Measurements from ENCODE around the gene LY6G6F. TPM values are rescaled to one million over a fixed set of nuclear protein-coding genes. Genes with fewer than 3 reads are reported as not detected.

Gene LY6G6F
- total and polyA plus RNA-seq, 2 experiments from 2014 or later, result not detected

DNA sequence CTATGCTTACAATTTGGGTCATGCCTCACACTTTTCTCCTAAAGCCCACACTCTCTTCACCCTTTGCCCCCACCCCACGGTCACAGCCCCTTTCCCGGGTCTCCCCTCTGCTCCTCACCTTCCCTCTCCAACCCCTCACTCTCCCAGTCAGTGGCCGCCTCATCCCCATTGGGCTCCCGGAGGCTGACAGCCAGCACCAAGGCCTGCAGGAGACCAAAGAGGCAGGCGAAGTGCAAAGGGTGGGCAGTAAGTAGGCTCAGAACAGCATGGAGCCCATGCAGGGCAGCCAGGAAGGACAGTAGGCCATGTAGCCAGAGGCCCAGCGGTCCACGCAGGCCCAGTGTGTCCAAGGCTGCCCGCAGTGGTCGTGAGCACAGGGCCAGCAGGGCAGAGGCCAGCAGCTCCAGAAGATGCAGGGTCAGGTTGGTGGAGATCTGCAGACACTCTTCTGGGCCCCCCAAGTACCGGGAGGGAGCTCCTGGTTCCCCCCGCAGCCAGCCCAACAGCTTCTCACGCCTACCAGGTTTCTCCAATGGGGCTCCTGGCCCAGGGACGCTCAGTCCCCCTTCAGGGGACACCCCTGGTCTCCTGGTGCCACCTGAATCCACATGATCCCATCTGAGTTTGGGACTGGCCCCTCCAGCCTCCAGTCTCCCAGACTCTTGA lies 47.5 kb upstream of the LY6G6F start:
- Histone ChIP-seq H3K36me3 (ENCODE audit: insufficient read depth) (peaks cover 10% of the 10 kb centered on the region; the same call in 1 of the 2 replicates), H3K4me3 (peak overlapping the region; percentile 96), H3K79me2 (replicated peaks; ENCODE audit: insufficient read depth) (peaks cover 37% of the 10 kb centered on the region), H3K27me3 (ENCODE audit: insufficient read depth) (no peaks in the 10 kb centered on the region), H3F3A (replicated peaks; ENCODE audit: low read depth) (peaks cover 17% of the 10 kb centered on the region; the same call in 1 of the 2 replicates), H3K27ac (ENCODE audit: low read depth) (no peak overlapping the region), H3K9me2 (ENCODE audit: insufficient read depth) (no peaks in the 10 kb centered on the region), H2AFZ (no peak overlapping the region), H3K4me1 (ENCODE audit: insufficient read depth) (peaks cover 19% of the 10 kb centered on the region), H4K20me1 (replicated peaks; ENCODE audit: insufficient read depth) (no peaks in the 10 kb centered on the region; the same call in 1 of the 2 replicates), H3K4me2 (peak overlapping the region; percentile 98)
- Mint-ChIP-seq H3K9me3 (no peaks in the 10 kb centered on the region), H3K27me3 (ENCODE audit: insufficient read depth, low read depth, poor library complexity) (peaks cover 19% of the 10 kb centered on the region), H3K4me3 (peak overlapping the region; percentile 90), H3K27ac (no peak overlapping the region), H3K4me1 (peaks cover 44% of the 10 kb centered on the region), H3K36me3 (ENCODE audit: low read depth) (peaks cover 40% of the 10 kb centered on the region)
- ATAC-seq (no peak), DNase-seq (ENCODE audit: low spot score) (no peak)
- TF ChIP-seq, protein P1, sequence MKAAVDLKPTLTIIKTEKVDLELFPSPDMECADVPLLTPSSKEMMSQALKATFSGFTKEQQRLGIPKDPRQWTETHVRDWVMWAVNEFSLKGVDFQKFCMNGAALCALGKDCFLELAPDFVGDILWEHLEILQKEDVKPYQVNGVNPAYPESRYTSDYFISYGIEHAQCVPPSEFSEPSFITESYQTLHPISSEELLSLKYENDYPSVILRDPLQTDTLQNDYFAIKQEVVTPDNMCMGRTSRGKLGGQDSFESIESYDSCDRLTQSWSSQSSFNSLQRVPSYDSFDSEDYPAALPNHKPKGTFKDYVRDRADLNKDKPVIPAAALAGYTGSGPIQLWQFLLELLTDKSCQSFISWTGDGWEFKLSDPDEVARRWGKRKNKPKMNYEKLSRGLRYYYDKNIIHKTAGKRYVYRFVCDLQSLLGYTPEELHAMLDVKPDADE (IDR thresholded peaks at IDR 0.05), result no peak
- TF ChIP-seq CREB1 (CRISPR knock-in tag; IDR thresholded peaks at IDR 0.05; ENCODE audit: low read depth), result no peak
- no peak for TF ChIP-seq JUNB (IDR thresholded peaks at IDR 0.05; ENCODE audit: unreplicated experiment)
- TF ChIP-seq, protein P2, sequence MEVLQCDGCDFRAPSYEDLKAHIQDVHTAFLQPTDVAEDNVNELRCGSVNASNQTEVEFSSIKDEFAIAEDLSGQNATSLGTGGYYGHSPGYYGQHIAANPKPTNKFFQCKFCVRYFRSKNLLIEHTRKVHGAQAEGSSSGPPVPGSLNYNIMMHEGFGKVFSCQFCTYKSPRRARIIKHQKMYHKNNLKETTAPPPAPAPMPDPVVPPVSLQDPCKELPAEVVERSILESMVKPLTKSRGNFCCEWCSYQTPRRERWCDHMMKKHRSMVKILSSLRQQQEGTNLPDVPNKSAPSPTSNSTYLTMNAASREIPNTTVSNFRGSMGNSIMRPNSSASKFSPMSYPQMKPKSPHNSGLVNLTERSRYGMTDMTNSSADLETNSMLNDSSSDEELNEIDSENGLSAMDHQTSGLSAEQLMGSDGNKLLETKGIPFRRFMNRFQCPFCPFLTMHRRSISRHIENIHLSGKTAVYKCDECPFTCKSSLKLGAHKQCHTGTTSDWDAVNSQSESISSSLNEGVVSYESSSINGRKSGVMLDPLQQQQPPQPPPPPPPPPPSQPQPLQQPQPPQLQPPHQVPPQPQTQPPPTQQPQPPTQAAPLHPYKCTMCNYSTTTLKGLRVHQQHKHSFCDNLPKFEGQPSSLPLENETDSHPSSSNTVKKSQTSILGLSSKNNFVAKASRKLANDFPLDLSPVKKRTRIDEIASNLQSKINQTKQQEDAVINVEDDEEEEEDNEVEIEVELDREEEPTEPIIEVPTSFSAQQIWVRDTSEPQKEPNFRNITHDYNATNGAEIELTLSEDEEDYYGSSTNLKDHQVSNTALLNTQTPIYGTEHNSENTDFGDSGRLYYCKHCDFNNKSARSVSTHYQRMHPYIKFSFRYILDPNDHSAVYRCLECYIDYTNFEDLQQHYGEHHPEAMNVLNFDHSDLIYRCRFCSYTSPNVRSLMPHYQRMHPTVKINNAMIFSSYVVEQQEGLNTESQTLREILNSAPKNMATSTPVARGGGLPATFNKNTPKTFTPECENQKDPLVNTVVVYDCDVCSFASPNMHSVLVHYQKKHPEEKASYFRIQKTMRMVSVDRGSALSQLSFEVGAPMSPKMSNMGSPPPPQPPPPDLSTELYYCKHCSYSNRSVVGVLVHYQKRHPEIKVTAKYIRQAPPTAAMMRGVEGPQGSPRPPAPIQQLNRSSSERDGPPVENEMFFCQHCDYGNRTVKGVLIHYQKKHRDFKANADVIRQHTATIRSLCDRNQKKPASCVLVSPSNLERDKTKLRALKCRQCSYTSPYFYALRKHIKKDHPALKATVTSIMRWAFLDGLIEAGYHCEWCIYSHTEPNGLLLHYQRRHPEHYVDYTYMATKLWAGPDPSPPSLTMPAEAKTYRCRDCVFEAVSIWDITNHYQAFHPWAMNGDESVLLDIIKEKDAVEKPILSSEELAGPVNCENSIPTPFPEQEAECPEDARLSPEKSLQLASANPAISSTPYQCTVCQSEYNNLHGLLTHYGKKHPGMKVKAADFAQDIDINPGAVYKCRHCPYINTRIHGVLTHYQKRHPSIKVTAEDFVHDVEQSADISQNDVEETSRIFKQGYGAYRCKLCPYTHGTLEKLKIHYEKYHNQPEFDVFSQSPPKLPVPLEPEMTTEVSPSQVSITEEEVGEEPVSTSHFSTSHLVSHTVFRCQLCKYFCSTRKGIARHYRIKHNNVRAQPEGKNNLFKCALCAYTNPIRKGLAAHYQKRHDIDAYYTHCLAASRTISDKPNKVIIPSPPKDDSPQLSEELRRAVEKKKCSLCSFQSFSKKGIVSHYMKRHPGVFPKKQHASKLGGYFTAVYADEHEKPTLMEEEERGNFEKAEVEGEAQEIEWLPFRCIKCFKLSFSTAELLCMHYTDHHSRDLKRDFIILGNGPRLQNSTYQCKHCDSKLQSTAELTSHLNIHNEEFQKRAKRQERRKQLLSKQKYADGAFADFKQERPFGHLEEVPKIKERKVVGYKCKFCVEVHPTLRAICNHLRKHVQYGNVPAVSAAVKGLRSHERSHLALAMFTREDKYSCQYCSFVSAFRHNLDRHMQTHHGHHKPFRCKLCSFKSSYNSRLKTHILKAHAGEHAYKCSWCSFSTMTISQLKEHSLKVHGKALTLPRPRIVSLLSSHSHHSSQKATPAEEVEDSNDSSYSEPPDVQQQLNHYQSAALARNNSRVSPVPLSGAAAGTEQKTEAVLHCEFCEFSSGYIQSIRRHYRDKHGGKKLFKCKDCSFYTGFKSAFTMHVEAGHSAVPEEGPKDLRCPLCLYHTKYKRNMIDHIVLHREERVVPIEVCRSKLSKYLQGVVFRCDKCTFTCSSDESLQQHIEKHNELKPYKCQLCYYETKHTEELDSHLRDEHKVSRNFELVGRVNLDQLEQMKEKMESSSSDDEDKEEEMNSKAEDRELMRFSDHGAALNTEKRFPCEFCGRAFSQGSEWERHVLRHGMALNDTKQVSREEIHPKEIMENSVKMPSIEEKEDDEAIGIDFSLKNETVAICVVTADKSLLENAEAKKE (CRISPR knock-in tag; IDR thresholded peaks at IDR 0.05), result no peak
- TF ChIP-seq, protein P3, sequence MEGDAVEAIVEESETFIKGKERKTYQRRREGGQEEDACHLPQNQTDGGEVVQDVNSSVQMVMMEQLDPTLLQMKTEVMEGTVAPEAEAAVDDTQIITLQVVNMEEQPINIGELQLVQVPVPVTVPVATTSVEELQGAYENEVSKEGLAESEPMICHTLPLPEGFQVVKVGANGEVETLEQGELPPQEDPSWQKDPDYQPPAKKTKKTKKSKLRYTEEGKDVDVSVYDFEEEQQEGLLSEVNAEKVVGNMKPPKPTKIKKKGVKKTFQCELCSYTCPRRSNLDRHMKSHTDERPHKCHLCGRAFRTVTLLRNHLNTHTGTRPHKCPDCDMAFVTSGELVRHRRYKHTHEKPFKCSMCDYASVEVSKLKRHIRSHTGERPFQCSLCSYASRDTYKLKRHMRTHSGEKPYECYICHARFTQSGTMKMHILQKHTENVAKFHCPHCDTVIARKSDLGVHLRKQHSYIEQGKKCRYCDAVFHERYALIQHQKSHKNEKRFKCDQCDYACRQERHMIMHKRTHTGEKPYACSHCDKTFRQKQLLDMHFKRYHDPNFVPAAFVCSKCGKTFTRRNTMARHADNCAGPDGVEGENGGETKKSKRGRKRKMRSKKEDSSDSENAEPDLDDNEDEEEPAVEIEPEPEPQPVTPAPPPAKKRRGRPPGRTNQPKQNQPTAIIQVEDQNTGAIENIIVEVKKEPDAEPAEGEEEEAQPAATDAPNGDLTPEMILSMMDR (conservative IDR thresholded peaks at IDR 0.05; ENCODE audit: low read depth in 2 of 2), result no peak
- TF ChIP-seq ZNF331 (CRISPR knock-in tag; IDR thresholded peaks at IDR 0.05; ENCODE audit: low read depth), result no peak
- TF ChIP-seq ZNF114 (CRISPR knock-in tag; IDR thresholded peaks at IDR 0.05), result no peak
- TF ChIP-seq EZH2 (IDR thresholded peaks at IDR 0.05; ENCODE audit: low read depth, unreplicated experiment), result no peak
- TF ChIP-seq STAT1 (IDR thresholded peaks at IDR 0.05; ENCODE audit: unreplicated experiment), result no peak
- no peak for TF ChIP-seq POLR2AphosphoS5 (IDR thresholded peaks at IDR 0.05; ENCODE audit: low read depth)
- TF ChIP-seq, protein P4, sequence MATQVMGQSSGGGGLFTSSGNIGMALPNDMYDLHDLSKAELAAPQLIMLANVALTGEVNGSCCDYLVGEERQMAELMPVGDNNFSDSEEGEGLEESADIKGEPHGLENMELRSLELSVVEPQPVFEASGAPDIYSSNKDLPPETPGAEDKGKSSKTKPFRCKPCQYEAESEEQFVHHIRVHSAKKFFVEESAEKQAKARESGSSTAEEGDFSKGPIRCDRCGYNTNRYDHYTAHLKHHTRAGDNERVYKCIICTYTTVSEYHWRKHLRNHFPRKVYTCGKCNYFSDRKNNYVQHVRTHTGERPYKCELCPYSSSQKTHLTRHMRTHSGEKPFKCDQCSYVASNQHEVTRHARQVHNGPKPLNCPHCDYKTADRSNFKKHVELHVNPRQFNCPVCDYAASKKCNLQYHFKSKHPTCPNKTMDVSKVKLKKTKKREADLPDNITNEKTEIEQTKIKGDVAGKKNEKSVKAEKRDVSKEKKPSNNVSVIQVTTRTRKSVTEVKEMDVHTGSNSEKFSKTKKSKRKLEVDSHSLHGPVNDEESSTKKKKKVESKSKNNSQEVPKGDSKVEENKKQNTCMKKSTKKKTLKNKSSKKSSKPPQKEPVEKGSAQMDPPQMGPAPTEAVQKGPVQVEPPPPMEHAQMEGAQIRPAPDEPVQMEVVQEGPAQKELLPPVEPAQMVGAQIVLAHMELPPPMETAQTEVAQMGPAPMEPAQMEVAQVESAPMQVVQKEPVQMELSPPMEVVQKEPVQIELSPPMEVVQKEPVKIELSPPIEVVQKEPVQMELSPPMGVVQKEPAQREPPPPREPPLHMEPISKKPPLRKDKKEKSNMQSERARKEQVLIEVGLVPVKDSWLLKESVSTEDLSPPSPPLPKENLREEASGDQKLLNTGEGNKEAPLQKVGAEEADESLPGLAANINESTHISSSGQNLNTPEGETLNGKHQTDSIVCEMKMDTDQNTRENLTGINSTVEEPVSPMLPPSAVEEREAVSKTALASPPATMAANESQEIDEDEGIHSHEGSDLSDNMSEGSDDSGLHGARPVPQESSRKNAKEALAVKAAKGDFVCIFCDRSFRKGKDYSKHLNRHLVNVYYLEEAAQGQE (IDR thresholded peaks at IDR 0.05; ENCODE audit: unreplicated experiment), result no peak
- no peak for TF ChIP-seq EZH2phosphoT487 (IDR thresholded peaks at IDR 0.05; ENCODE audit: unreplicated experiment)
- no peak for TF ChIP-seq NANOG (IDR thresholded peaks at IDR 0.05; ENCODE audit: borderline replicate concordance)
